ENCODE data around the gene PRRT4. TPM values are rescaled to one million over a fixed set of nuclear protein-coding genes. Genes with fewer than 3 reads are reported as not detected.

Gene PRRT4
- total and polyA plus RNA-seq, 2 of the 13 experiments (the other 11 are each of a cell fraction or from before 2014, with no cell fraction given) = not detected

DNA sequence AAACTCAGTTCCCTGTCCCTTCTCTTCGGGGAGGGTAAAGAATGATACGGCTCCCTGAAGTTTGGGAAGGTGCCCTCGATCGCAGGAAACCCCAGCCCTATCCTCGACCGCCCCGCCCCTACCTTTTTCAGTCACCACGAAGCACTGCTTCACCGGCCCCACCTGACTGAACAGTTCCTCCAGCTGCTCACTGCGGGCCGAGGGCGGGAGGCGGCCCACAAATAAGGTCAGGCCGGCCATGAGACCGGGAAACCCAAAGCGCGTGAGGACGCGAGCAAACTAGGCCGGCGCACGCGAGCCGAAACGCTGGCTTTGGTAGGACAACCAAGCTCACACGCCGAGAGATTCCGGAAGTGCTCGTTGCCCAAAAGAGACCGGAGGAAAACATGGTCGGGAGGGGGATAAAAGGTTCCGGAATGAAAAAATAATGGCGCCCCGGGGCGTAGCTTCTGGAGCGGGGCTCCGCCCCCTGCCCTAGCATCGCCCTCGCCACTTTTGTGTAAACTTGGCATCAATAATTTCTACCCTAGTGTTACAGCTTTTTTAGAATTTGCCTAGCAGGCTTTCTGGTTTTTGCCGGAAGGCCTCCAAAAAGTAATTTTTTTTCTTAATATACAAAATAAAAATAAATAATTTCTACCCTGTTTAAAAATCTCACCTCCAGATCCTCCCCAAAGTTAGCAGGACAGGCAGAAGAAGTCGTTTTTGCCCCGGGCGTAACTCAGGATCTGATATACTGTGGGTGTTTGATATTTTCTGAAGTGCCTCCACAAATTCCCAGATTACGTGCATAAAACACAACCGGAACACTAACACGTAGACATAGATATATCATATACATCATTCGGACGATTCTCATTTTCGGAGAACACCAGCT, 17.7 kb downstream of the PRRT4 start, which contains the start of gene RBM28 (continued):
- TF ChIP-seq, protein P1, sequence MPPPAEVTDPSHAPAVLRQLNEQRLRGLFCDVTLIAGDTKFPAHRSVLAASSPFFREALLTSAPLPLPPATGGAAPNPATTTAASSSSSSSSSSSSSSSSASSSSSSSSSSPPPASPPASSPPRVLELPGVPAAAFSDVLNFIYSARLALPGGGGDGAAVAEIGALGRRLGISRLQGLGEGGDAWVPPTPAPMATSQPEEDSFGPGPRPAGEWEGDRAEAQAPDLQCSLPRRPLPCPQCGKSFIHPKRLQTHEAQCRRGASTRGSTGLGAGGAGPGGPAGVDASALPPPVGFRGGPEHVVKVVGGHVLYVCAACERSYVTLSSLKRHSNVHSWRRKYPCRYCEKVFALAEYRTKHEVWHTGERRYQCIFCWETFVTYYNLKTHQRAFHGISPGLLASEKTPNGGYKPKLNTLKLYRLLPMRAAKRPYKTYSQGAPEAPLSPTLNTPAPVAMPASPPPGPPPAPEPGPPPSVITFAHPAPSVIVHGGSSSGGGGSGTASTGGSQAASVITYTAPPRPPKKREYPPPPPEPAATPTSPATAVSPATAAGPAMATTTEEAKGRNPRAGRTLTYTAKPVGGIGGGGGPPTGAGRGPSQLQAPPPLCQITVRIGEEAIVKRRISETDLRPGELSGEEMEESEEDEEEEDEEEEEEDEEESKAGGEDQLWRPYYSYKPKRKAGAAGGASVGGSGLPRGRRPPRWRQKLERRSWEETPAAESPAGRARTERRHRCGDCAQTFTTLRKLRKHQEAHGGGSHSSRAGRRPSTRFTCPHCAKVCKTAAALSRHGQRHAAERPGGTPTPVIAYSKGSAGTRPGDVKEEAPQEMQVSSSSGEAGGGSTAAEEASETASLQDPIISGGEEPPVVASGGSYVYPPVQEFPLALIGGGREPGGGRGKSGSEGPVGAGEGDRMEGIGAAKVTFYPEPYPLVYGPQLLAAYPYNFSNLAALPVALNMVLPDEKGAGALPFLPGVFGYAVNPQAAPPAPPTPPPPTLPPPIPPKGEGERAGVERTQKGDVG (CRISPR knock-in tag; IDR thresholded peaks at IDR 0.05; ENCODE audit: borderline replicate concordance) = peak; percentile 95; the same call in 1 of the 2 replicates
- no peak for TF ChIP-seq NCOA5 (CRISPR knock-in tag; IDR thresholded peaks at IDR 0.05)
- TF ChIP-seq ZNF335 (CRISPR knock-in tag; IDR thresholded peaks at IDR 0.05) = peak; percentile 88
- TF ChIP-seq SIN3B (IDR thresholded peaks at IDR 0.05; ENCODE audit: low read length) = peak; percentile 86
- TF ChIP-seq, protein P2, sequence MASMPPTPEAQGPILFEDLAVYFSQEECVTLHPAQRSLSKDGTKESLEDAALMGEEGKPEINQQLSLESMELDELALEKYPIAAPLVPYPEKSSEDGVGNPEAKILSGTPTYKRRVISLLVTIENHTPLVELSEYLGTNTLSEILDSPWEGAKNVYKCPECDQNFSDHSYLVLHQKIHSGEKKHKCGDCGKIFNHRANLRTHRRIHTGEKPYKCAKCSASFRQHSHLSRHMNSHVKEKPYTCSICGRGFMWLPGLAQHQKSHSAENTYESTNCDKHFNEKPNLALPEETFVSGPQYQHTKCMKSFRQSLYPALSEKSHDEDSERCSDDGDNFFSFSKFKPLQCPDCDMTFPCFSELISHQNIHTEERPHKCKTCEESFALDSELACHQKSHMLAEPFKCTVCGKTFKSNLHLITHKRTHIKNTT (CRISPR knock-in tag; IDR thresholded peaks at IDR 0.05) = no peak
- TF ChIP-seq GATA4 (IDR thresholded peaks at IDR 0.05; ENCODE audit: borderline replicate concordance, low read depth) = peak; percentile 57; the same call in 1 of the 2 replicates
- TF ChIP-seq, protein P3, sequence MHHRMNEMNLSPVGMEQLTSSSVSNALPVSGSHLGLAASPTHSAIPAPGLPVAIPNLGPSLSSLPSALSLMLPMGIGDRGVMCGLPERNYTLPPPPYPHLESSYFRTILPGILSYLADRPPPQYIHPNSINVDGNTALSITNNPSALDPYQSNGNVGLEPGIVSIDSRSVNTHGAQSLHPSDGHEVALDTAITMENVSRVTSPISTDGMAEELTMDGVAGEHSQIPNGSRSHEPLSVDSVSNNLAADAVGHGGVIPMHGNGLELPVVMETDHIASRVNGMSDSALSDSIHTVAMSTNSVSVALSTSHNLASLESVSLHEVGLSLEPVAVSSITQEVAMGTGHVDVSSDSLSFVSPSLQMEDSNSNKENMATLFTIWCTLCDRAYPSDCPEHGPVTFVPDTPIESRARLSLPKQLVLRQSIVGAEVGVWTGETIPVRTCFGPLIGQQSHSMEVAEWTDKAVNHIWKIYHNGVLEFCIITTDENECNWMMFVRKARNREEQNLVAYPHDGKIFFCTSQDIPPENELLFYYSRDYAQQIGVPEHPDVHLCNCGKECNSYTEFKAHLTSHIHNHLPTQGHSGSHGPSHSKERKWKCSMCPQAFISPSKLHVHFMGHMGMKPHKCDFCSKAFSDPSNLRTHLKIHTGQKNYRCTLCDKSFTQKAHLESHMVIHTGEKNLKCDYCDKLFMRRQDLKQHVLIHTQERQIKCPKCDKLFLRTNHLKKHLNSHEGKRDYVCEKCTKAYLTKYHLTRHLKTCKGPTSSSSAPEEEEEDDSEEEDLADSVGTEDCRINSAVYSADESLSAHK (CRISPR knock-in tag; IDR thresholded peaks at IDR 0.05; ENCODE audit: borderline replicate concordance) = peak; percentile 94; the same call in 1 of the 2 replicates
- TF ChIP-seq ZBTB1 (CRISPR knock-in tag; IDR thresholded peaks at IDR 0.05; ENCODE audit: borderline replicate concordance) = no peak
- TF ChIP-seq FOXK1 (CRISPR knock-in tag; IDR thresholded peaks at IDR 0.05; ENCODE audit: borderline replicate concordance, low read depth) = peak; percentile 96
- peak; percentile 83 for TF ChIP-seq SRSF1 (optimal IDR thresholded peaks at IDR 0.05; ENCODE audit: low read depth, low read length)
- TF ChIP-seq TOE1 (CRISPR knock-in tag; IDR thresholded peaks at IDR 0.05) = peak; percentile 99
- TF ChIP-seq RBM22 (optimal IDR thresholded peaks at IDR 0.05; ENCODE audit: low read length) = no peak
- no peak for TF ChIP-seq NR3C1 (CRISPR knock-in tag; IDR thresholded peaks at IDR 0.05)
- peak; percentile 93 for TF ChIP-seq ZNF552 (CRISPR knock-in tag; IDR thresholded peaks at IDR 0.05; ENCODE audit: borderline replicate concordance)
- peak; percentile 63; the same call in 1 of the 2 replicates for TF ChIP-seq NFIC (IDR thresholded peaks at IDR 0.05; ENCODE audit: low read length)
- TF ChIP-seq ZNF263 (CRISPR knock-in tag; IDR thresholded peaks at IDR 0.05) = peak; percentile 76
- TF ChIP-seq POLR2A (IDR thresholded peaks at IDR 0.05; ENCODE audit: insufficient read depth in 1 of 2, low read depth in 2 of 2, low read length in 2 of 2) = peak; percentile 85 to 89
- TF ChIP-seq ZNF256 (CRISPR knock-in tag; conservative IDR thresholded peaks at IDR 0.05) = peak; percentile 98
- TF ChIP-seq MTF1 (CRISPR knock-in tag; IDR thresholded peaks at IDR 0.05) = peak; percentile 94; the same call in 1 of the 2 replicates
- TF ChIP-seq FOXC1 (CRISPR knock-in tag; IDR thresholded peaks at IDR 0.05; ENCODE audit: borderline replicate concordance) = peak; percentile 99
- TF ChIP-seq SETDB1 (CRISPR knock-in tag; IDR thresholded peaks at IDR 0.05; ENCODE audit: borderline replicate concordance) = peak; percentile 98
- TF ChIP-seq ZFP90 (CRISPR knock-in tag; IDR thresholded peaks at IDR 0.05; ENCODE audit: borderline replicate concordance) = peak; percentile 96; the same call in 1 of the 2 replicates

Measured in HepG2 (cell line).